T-helper 1 cell (primary cell): ENCODE data around the gene GZF1.

Experiments
- DNase-seq, 5 donors: peaks; one replicate each; pipeline ENCODE4 v3.0.0-alpha.2; 2012 to 2020

GZF1 gene

GRCh38 chr20:23409800-23410199 is 47.8 kb downstream of the GZF1 start:
- DNase-seq, result no peak

GRCh38 chr20:23410916-23411695 is 49.1 kb downstream of the GZF1 start:
- DNase-seq, result no peak

GRCh38 chr20:23412026-23412425 is 50.0 kb downstream of the GZF1 start:
- no peak for DNase-seq

- no peak for DNase-seq
Measured at GRCh38 chr20:23413862-23414422, 52.0 kb downstream of the GZF1 start.

- no peak for DNase-seq
Measured at GRCh38 chr20:23414526-23415188, 52.7 kb downstream of the GZF1 start.

- no peak for DNase-seq
Measured at GRCh38 chr20:23415555-23415954, 53.6 kb downstream of the GZF1 start.

- DNase-seq, result no peak
Measured at GRCh38 chr20:23415959-23416583, 54.1 kb downstream of the GZF1 start.

- no peak for DNase-seq
Measured at GRCh38 chr20:23417861-23418260, 55.9 kb downstream of the GZF1 start.

- DNase-seq, result no peak
Measured at GRCh38 chr20:23419657-23419994, 57.6 kb downstream of the GZF1 start.

GRCh38 chr20:23419995-23420901 is 58.3 kb downstream of the GZF1 start:
- peak; percentile 23 to 49 (median 30) for DNase-seq

GRCh38 chr20:23420943-23421931 is 59.3 kb downstream of the GZF1 start, which contains the start of gene NAPB:
Gene NAPB, minus strand, starts transcription at chr20:23421488. Its CDS starts 86 bp downstream, at chr20:23421402.
- peak; percentile 81 to 92 (median 87) for DNase-seq
